HG03571 (cell line): ENCODE measurements around the gene NPEPPS.
"Not testable (repeated sequence)": the region's sequence is repeated elsewhere in the genome, so short reads cannot be mapped to it uniquely, and the experiment has no call there.

Experiments used
- ATAC-seq: cut with Tn5 transposase; IDR thresholded peaks from one replicate; pipeline ENCODE4 v1.9.1; 2021; ENCODE audit not compliant: unreplicated experiment

NPEPPS gene

DNA sequence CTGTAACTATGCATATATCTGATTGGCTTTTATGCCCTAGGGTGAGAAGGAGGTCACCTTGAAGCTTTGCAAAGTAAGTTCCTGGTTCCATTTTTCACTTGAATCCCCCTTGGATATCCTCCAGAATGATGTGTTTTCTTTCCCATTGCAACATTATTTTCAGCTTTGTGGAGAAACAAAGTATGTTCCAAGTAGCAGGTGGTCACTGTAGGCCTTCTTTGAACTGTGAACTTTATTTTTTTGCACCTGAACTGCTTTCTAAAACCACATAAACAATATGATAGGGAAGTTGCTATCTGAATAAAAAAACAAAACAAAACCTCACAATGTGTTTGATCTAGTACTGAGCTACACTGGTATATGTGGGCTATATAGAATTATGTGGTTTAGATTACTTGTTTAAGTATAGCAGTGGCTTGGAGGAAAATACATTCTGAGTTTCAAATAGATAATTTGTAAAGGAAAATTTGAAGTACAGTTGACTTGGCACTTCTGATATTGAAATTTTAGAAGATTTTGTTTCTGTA is 29.7 kb downstream of the NPEPPS start:
- not testable (repeated sequence) for ATAC-seq

DNA sequence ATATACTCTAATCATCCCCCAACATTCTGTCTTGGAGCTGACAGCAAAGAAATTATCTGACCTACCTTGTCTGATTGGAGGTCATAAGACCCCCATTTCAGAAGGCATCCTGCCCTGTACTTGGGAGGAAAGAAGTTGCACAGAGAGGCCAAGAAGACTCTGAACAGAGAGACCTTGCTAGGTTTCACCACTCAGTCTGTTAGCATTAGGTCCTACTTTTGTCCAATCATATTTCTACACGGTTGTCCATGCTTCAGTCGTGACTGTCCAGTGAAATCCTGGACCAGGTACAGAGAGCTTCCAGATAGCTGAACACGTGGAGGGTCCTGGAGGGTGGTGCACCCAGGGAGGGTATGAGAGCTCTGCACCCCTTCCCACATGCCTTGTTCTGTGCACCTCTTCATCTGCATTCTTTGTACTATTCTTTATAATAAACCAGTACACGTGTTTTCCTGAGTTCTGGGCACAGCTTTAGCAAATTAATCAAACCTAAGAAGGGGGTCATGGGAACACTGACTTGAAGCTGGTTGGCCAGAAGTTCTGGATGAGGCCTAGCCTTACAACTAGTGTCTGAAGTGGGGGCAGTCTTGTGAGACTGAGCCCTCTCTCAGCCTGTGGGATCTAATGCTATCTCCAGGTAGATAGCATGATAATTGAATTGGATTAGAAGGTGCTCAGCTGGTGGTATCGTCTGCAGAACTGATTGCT is 30.9 kb downstream of the NPEPPS start:
- ATAC-seq, result not testable (repeated sequence)

DNA sequence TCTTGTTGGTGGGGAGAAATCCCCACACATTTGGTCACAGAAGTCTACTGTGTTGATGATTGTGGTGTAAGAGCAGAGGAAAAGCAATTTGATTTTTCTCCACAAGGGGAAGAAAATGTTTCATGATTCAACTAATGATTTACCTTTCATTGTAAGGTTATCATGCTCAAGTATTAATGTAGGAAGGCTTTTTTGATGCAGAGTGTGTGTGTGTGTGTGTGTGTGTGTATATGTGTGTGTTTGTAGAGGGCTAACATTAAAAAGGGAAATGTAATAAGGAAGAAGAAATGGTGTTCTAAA is 31.4 kb downstream of the NPEPPS start:
- ATAC-seq, result not testable (repeated sequence)

DNA sequence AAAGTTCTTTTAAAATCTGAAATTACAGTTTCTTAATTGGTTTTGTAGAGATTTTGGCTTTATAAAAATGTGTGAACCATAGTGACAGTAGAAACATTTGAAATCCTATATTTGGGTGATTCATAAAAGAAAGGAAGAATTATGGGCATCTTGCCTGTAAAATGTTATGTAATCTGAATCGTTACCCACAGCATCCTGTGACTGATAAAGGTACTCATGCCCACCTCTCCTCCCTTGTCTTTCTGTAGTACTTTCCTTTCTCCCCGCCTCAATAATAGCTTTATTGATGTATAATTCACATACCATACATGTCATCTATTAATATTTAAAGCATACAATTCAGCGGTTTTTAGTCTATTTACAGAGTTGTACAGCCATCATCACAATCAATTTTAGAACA is 36.4 kb downstream of the NPEPPS start:
- ATAC-seq, result not testable (repeated sequence)

DNA sequence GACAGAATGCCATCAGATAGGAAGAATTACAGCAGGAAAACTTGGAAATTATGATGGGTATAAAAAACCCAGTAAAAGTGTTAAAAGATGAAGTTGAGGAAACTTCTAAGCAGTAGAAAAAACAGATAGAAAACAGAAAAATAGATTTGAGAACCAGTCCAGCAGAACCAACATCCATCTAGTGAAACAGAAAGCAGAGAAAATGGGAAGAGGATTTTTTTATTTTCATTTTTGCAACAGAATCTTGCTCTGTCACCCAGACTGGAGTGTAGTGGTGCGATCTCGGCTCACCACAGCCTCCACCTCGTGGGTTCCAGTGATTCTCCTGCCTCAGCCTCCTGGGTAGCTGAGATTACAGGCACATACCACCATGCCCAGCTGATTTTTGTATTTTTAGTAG is 41.7 kb downstream of the NPEPPS start:
- ATAC-seq, result not testable (repeated sequence)

DNA sequence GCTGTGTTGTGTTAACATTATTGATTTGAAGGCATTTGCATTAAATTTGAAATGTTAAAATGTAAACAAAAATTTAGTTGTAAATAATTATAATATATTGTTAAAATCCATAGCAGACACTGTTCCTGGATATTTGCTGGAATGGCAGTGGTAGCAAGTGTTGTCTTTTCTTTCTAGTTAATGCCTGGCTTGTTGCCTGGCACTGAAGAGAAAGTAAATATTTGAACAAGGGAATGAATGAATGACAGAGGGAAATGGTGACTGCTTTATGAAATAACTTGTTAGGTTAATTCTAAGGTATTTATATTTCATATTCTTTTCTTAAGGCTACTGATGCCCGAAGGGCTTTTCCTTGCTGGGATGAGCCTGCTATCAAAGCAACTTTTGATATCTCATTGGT is 51.5 kb downstream of the NPEPPS start:
- ATAC-seq, result not testable (repeated sequence)

DNA sequence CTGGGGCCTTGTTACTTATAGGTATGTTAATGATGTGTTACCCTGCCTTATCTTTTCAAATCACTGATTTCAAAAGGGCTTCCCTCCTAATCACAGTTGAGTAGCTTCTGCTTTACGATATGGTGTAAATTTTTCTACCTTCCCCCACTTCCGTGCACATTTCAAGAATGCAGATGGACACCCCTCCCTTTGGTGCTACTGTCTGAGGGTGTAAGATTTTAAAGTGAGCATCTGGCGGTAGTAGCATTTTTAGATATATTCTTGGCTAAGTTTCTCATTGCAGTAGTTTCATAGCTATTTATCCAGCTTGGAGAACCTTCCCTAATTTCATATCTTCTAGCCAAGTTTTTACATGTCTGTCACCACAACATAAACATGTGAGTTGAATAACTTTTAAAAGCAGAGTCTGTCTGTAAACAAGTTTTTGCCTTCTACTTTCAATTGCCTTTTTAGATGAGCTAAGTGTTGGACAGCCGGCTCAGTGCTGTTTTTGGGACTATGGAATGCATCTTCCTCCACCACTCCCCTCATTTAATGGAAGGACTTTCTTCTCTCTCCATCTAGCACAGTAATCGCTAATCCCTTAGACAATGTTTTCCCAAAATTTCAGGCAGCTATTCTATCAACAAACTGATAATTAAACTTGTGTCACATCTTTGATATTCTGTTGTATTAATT is 55.6 kb downstream of the NPEPPS start:
- not testable (repeated sequence) for ATAC-seq

DNA sequence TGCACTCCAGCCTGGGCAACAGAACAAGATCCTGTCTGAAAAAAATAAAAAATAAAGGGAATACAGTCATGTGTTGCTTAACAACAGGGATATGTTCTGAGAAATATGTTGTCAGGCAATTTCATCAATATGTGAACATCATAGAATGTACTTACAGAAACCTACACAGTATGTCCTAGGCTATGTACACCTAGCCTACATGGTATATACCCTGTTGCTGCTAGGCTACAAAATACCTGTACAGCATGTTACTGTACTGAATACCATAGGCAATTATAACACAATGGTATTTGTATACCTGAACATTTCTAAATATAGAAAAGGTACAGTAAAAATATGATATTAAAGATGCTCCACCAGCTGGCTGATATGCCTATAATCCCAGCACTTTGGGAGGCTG is 62.6 kb downstream of the NPEPPS start:
- not testable (repeated sequence) for ATAC-seq

DNA sequence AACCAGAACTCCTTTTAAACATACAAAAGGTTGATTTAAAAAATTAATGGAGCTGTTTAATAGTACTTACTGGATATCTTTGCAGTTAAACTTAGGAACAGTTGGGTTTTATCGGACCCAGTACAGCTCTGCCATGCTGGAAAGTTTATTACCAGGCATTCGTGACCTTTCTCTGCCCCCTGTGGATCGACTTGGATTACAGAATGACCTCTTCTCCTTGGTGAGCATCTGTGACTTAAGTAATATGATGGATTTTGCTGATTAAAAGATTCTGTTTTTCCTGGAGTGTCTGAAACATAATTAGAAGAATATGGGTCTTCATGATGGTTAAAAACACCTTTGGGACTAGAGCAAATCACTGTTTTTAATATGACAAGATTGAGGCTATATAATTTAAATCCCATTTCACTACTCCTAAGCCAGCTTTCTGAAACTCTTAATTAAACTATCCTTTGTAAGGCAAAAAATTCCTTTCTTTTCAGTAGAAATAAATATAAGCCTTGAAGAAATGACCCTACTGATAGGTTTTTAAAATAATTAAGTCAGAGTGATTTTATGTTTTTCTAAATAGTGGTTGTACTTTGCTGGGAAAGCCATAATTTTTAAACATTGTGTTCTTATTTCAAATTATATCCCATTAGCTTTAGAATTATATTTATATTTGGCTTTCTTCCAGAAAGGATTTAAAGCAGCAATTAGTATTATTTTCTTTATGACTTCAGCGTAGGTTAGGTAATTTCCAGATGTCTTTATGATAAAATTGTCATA is 73.1 kb downstream of the NPEPPS start:
- ATAC-seq, result no peak

DNA sequence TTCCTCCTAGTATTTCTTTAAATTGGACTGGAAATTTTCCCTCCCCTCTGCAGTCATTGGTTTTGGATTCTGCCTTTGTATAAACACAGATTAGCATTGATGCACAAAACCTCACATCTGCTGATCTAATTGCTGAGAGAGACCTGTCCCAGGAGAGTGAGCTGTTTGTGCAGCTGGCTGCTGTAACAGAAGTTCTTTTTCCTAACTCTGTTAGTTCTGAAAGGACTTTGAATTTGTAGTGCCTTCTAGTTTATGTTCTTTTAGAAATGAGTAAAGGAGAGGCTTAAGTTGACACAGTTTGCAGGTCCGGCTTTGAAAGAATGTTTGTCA is 73.7 kb downstream of the NPEPPS start:
- ATAC-seq, result no peak

DNA sequence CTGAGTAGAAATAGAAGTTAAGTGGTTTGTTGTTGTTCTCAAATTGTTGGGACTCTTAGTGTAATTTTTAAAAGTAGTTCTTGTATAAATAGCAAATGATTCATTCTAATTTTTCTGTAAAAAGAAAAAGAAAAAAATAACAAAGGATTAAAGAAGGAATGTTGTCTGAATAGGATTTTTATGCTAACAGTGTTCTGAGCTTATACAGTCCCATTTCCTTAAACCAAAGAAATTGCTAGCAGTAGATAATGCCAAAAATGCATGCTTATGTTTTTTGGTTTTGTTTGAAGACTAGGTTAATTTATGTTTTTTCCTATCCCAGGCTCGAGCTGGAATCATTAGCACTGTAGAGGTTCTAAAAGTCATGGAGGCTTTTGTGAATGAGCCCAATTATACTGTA is 74.1 kb downstream of the NPEPPS start:
- ATAC-seq, result no peak

DNA sequence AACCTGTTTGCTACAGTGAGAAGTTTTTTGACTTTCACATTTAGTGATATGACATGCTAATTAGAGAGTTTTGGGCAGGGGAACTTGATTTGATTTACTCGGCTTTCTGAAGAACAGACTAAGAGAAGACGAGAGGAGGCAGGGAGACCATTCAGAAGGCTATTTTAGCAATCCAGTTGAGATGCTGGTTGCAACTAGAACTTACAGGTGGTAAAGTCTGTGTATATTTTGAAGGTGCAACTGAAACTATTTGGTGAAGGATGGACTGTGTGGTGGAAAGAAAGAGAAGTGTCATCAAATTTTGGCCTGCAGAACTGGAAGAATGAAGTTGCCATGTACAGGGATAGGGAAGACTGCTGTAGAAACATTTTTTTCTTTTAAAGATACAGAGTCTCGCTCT is 76.6 kb downstream of the NPEPPS start:
- no peak for ATAC-seq

DNA sequence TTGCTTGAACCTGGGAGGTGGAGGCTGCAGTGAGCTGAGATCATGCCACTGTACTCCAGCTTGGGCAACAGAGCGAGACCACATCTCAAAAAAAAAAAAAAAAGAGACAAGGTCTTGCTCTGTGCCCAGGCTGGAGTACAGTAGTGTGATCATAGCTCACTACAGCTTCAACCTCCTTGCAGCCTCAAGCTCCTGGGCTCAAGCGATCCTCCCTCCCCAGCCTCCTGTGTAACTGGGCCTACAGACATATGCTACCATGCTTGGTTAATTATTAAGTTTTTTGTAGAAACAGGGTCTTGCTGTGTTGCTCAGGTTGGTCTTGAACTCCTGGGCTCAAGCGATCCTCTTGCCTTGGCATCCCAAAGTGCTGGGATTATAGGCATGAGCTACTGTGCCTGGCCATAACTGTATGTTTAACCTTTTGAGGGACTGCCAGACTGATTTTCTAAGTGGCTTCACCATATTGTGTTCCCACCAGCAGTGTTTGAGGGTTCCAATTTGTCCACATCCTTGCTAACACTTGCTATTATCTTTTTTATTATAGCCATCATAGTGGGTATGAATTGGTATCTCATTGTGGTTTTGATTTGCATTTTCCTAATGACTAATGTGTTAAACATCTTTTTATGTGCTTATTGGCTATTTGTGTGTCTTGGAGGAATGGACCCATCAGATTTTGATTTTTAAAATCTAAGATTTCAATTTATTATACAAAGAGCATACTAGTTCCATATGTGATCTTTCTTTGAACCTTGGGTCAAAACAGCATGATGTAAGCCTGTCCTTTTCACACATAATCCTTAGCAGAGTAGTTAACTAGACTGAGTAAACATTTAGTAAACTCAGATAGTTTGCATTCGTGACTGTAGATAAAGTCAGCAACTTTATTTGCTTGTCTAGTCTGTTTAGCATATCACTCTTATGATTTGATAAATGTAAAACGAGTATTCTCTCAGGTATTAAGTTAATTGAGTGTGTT is 80.8 kb downstream of the NPEPPS start:
- no peak for ATAC-seq

DNA sequence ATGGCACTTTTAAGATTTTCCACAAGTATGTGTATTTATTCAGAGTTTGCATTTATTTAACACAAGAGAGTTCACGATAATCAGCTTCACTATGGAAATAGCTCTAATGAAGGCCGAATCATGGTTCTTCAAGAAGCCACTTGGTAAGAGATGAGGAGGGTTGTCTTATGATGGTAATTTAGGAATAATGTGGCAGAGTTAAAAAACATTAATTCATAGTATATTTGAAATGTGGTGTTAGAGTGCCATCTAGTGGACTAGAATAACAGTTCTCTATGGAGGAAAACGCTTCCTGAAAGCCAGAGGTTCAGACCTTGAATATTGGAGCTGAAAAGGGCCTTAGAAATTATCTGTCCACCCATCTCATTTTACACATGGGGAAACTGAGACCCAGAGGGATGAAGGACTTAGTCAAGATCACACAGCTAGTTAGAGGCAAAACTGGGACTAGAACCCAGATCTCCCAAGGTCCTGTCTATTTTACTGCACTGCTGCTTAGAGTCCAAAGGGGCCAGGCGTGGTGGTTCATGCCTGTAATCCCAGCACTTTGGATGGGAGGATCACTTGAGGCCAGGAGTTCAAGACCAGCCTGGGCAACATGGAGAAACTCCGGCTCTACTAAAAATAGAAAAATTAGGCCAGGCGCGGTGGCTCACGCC is 85.0 kb downstream of the NPEPPS start:
- no peak for ATAC-seq

DNA sequence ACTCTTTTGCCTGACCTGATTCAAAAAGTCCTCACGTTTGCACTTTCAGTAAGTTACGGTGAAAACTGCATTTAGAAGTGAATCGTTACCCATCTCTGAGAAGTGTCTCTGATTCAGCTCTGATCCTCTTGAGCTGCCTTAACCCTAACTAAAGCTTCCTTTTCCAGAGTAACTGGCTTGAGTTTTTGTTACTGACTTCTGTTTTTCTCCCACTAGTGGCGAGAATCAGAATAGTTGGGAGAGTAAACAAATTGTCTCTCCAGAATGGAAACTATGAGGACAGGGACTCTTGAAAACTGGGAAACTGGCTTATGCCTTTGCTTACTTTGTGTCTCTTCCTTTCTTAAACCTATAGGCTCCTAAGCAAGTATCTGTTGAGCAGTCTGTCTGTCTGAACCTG is 87.5 kb downstream of the NPEPPS start:
- no peak for ATAC-seq

DNA sequence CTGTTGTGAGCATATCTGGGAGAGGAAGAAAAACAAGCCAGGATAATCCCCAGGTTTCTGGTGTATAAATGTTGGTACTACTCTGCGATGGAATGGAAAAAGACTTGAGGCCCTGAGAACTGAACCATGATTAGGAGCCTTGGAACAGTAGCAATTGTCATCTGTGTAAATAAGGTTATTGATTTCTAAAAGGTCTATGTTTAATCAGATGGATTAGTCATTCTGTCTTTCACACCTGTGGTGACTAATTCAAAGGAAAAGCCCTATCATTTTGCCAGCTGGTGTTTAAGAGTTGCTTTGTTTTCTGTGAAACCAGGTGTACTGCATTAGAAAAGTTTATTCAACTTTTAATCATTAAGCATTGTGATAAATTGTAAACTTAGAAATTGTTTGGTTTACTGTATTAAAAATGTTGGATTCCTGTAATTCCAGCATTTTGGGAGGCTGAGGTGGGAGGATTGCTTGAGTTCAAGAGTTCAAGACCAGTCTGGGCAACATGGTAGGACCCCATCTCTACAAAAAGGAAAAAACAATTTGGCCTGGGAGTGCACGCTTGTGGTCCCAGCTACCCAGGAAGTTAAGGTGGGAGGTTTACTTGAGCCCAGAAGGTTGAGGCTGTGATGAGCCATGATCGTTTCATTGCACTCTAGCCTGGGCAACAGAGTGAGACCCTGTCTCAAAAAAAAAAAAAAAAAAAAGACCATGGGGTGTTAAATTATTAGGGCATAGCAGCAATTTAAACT is 89.8 kb downstream of the NPEPPS start:
- ATAC-seq, result no peak

DNA sequence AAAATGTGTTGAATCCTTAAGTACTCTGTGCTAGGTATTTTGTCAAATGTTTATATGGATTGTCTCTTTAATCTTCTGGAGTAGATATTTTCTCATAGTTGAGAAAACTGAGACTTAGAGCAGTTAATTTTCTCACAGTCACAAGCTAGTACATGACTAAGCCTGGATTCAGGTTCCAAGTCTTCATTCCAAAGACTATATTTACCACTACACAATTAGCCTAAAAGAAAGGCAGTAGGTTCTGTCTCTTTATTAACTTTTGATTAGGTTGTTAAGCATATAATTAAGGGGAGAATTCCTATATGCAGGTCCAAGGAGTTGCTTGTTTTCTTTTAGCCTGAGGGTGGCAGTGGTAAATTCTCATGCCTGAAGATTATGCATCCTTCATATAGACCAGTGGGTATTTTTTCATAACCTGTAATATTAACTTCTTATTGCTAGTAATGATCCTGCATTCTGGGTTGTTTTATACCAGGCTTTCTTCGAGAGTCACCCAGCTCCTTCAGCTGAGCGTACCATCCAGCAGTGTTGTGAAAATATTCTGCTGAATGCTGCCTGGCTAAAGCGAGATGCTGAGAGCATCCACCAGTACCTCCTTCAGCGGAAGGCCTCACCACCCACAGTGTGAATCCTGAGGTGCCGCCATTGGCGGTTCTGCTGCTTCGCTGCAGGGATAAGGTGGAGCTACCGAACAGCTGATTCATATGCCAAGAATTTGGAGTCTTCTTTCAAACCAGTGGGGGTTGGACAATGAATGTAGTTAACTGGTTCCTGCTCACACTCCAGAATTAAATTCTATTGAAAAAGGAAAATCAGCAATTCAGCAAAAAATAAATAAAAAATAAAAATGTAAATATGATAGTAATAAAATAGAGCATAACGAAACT is 90.6 kb downstream of the NPEPPS start:
- ATAC-seq, result no peak

DNA sequence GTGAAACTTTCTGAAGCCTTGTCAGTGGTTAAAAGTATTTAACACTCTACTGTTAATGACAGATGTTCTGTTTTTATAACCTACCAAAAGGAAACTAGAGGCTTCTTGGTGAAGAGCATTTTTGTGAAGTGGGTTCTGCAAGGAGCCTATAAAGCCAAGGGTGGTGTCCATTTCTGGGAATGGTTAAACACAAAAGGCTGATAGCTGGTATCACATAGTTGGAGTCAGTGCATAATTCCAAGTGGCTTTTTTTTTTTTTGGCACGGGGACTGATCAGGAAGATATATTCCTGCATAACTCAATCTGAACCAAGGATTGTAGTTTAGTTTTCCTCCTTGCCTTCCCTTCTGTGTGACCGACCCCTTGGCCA is 91.3 kb downstream of the NPEPPS start:
- no peak for ATAC-seq

DNA sequence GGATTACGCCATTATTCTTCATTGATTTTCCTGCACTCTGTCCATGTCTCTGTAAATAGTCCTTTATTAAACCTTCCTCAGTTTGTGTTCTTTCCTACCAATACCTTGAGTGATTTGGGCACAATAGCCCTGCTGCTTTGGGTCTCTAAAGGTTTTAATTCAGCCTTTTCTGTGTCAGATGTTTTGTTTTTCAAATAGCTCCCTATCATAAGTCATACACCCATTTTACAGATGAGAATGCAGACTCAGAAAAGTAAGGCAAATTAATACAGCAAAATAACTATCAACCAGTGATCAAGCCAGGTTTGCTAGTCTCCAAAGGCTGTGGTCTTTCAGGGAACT is 93.8 kb downstream of the NPEPPS start:
- ATAC-seq, result no peak
